ENCODE results near the gene ARHGEF4.
"Not testable (repeated sequence)": the region's sequence is repeated elsewhere in the genome, so short reads cannot be mapped to it uniquely, and the experiment has no call there.

Gene ARHGEF4

GRCh38 chr2:130884503-130884902, 47.8 kb downstream of the ARHGEF4 start:
- DNase-seq (ENCODE audit: low spot score), result no peak

GRCh38 chr2:130887643-130888042, 50.9 kb downstream of the ARHGEF4 start:
- DNase-seq (ENCODE audit: low spot score), result no peak

- no peak for DNase-seq (ENCODE audit: low spot score)
Measured at GRCh38 chr2:130890941-130891669, 54.4 kb downstream of the ARHGEF4 start.

GRCh38 chr2:130891966-130892365, 55.3 kb downstream of the ARHGEF4 start:
- DNase-seq (ENCODE audit: low spot score), result no peak

- DNase-seq (ENCODE audit: low spot score), result no peak
Measured at GRCh38 chr2:130892793-130893785, 56.4 kb downstream of the ARHGEF4 start.

- no peak for DNase-seq (ENCODE audit: low spot score)
Measured at GRCh38 chr2:130894326-130894942, 57.7 kb downstream of the ARHGEF4 start.

GRCh38 chr2:130896813-130897212, 60.1 kb downstream of the ARHGEF4 start:
- no peak for DNase-seq (ENCODE audit: low spot score)

GRCh38 chr2:130898553-130898952, 61.8 kb downstream of the ARHGEF4 start:
- DNase-seq (ENCODE audit: low spot score), result no peak

- DNase-seq (ENCODE audit: low spot score), result no peak
Measured at GRCh38 chr2:130899306-130899705, 62.6 kb downstream of the ARHGEF4 start.

GRCh38 chr2:130901061-130901460, 64.3 kb downstream of the ARHGEF4 start:
- no peak for DNase-seq (ENCODE audit: low spot score)

- not testable (repeated sequence) for DNase-seq (ENCODE audit: low spot score)
Measured at GRCh38 chr2:130901626-130902025, 64.9 kb downstream of the ARHGEF4 start.

- DNase-seq (ENCODE audit: low spot score), result no peak
Measured at GRCh38 chr2:130908832-130909231, 72.1 kb downstream of the ARHGEF4 start.

GRCh38 chr2:130910931-130911330, 74.2 kb downstream of the ARHGEF4 start:
- no peak for DNase-seq (ENCODE audit: low spot score)

- DNase-seq (ENCODE audit: low spot score), result no peak
Measured at GRCh38 chr2:130911482-130911881, 74.8 kb downstream of the ARHGEF4 start.

GRCh38 chr2:130911996-130912395, 75.3 kb downstream of the ARHGEF4 start:
- DNase-seq (ENCODE audit: low spot score), result no peak

- no peak for DNase-seq (ENCODE audit: low spot score)
Measured at GRCh38 chr2:130912471-130912870, 75.8 kb downstream of the ARHGEF4 start.

- no peak for DNase-seq (ENCODE audit: low spot score)
Measured at GRCh38 chr2:130913891-130914290, 77.2 kb downstream of the ARHGEF4 start.

GRCh38 chr2:130915149-130915548, 78.4 kb downstream of the ARHGEF4 start:
- no peak for DNase-seq (ENCODE audit: low spot score)

GRCh38 chr2:130915595-130916437, 79.1 kb downstream of the ARHGEF4 start:
- DNase-seq (ENCODE audit: low spot score), result no peak

GRCh38 chr2:130916438-130916705, 79.7 kb downstream of the ARHGEF4 start:
- DNase-seq (ENCODE audit: low spot score), result no peak

GRCh38 chr2:130917006-130917688, 80.4 kb downstream of the ARHGEF4 start:
- no peak for DNase-seq (ENCODE audit: low spot score)

All from pons (tissue), 1 donor.